H1 (cell line): Measurements from ENCODE around the gene COL9A2. TPM values are rescaled to one million over a fixed set of nuclear protein-coding genes. Genes with fewer than 3 reads are reported as not detected.

ENCODE experiments used
- ATF3 ChIP-seq: IDR thresholded peaks from 2 replicates; pipeline ENCODE4 v1.6.1; 2011; ENCODE audit warnings: low read depth, mild to moderate bottlenecking, low read length; ENCODE audit not compliant: insufficient read depth
- GABPA ChIP-seq: IDR thresholded peaks from 2 replicates; pipeline ENCODE4 v1.6.1; 2011; ENCODE audit warnings: mild to moderate bottlenecking, low read length, moderate library complexity, borderline replicate concordance; ENCODE audit not compliant: insufficient read depth
- RBBP5 ChIP-seq: IDR thresholded peaks from 2 replicates; pipeline ENCODE4 v1.7.1; 2012; ENCODE audit warnings: low read depth, mild to moderate bottlenecking, inconsistent platforms, low read length, moderate library complexity, borderline replicate concordance
- polyA plus RNA-seq, 7 experiments: library from polyadenylated mRNA; depleted of rRNA in 3 of 7; stranded (reverse) in 5 of 7; unstranded in 2 of 7; fragments of >200 nt in 5 of 7; fragments of 200-250 nt in 2 of 7; gene quantifications; 1 replicate in 5 of 7; 2 replicates in 1 of 7; 4 replicates in 1 of 7; pipeline versions ENCODE4 v1.2.1 to v1.2.3, GENCODE V29; 2011 to 2013; ENCODE audit warnings: missing spikeins in 2 of 7, mixed read lengths in 2 of 7
- total RNA-seq: library from RNA; stranded (reverse); fragmentation: NEBNext Ultra II Directional; extraction: Animal tissue kit (Norgen Biotek cat#: 25700); gene quantifications from 2 replicates; pipeline ENCODE4 v1.2.1, GENCODE V29; 2021

The COL9A2 gene
- total and polyA plus RNA-seq, 2 of the 8 experiments (the other 6 are each of a cell fraction or from before 2014, with no cell fraction given) = 3.2 to 3.3 TPM

- no peak for TF ChIP-seq RBBP5
- TF ChIP-seq GABPA = no peak
- no peak for TF ChIP-seq ATF3
These were observed 11.2 kb downstream of the COL9A2 start (continued) for GRCh38 chr1:40305871-40306270.
